HepG2 (cell line): Measurements from ENCODE around the gene MAGEA9B.
"Not testable (repeated sequence)": the region's sequence is repeated elsewhere in the genome, so short reads cannot be mapped to it uniquely, and the experiment has no call there.

Experiments used
- ADNP ChIP-seq: sonication (generic); formaldehyde crosslinking; IDR thresholded peaks from 2 replicates; pipeline ENCODE4 v1.4.0; 2020; ENCODE audit warnings: missing genetic modification reagents
- AHR ChIP-seq: IDR thresholded peaks from 2 replicates; pipeline ENCODE4 v1.6.1; 2018; ENCODE audit warnings: missing genetic modification reagents, missing compliant biosample characterization
- POLR2A ChIP-seq, 2 experiments: IDR thresholded peaks; 2 replicates each; pipeline ENCODE4 v1.6.1; 2011; ENCODE audit warnings: low read depth in 2 of 2, low read length in 2 of 2, mild to moderate bottlenecking in 1 of 2, moderate library complexity in 1 of 2; ENCODE audit not compliant: insufficient read depth in 1 of 2
- RBM22 ChIP-seq: fragments of 200-400 bp; formaldehyde crosslinking; optimal IDR thresholded peaks from 2 replicates; pipeline ENCODE3; 2017; ENCODE audit warnings: mild to moderate bottlenecking, low read length, moderate library complexity
- TP53 ChIP-seq: sonication (generic); formaldehyde crosslinking; conservative IDR thresholded peaks from 2 replicates; pipeline ENCODE4 v1.4.0; 2020; ENCODE audit warnings: missing genetic modification reagents
- TF ChIP-seq, protein P1 (sequence below): sonication (generic); formaldehyde crosslinking; IDR thresholded peaks from 2 replicates; pipeline ENCODE4 v1.8.1; 2023; ENCODE audit warnings: mild to moderate bottlenecking, missing genetic modification reagents
- TF ChIP-seq, protein P2 (sequence below): sonication (generic); formaldehyde crosslinking; IDR thresholded peaks from 2 replicates; pipeline ENCODE4 v1.4.0; 2020; ENCODE audit warnings: missing genetic modification reagents, mild to moderate bottlenecking, borderline replicate concordance
- TF ChIP-seq, protein P3 (sequence below): sonication (generic); formaldehyde crosslinking; IDR thresholded peaks from 2 replicates; pipeline ENCODE4 v1.4.0; 2020; ENCODE audit warnings: missing genetic modification reagents, borderline replicate concordance
- TF ChIP-seq, protein P4 (sequence below): sonication (generic); formaldehyde crosslinking; IDR thresholded peaks from 2 replicates; pipeline ENCODE4 v1.5.1; 2020; ENCODE audit warnings: mild to moderate bottlenecking, missing genetic modification reagents, borderline replicate concordance

DNA sequence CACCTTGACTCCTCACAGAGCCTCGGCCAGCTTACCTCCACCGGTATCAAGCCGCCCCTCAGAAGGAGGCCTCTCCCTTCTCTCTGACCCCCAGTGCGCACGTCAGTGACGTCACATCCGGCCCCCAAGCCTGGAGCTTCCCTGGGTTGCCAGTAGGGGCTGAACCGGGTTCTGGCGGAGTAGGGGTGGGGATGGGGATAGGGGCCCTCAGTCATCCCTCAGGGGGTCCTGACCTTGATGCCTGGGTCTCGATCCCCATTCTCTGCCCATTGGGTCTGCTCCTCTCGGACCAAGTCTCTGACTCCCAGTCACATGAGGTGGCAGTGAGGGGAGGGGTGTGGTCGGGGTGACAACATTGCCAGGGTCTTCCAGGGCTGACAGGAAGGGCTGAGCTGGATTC lies at the start of gene MAGEA9B:
- TF ChIP-seq, protein P1, sequence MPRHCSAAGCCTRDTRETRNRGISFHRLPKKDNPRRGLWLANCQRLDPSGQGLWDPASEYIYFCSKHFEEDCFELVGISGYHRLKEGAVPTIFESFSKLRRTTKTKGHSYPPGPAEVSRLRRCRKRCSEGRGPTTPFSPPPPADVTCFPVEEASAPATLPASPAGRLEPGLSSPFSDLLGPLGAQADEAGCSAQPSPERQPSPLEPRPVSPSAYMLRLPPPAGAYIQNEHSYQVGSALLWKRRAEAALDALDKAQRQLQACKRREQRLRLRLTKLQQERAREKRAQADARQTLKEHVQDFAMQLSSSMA (CRISPR knock-in tag): not testable (repeated sequence)
- not testable (repeated sequence) for TF ChIP-seq TP53 (CRISPR knock-in tag); ADNP (CRISPR knock-in tag); AHR (CRISPR knock-in tag); POLR2A (IDR thresholded peaks at IDR 0.05; ENCODE audit: insufficient read depth in 1 of 2, low read depth in 2 of 2, low read length in 2 of 2); RBM22
- TF ChIP-seq, protein P2, sequence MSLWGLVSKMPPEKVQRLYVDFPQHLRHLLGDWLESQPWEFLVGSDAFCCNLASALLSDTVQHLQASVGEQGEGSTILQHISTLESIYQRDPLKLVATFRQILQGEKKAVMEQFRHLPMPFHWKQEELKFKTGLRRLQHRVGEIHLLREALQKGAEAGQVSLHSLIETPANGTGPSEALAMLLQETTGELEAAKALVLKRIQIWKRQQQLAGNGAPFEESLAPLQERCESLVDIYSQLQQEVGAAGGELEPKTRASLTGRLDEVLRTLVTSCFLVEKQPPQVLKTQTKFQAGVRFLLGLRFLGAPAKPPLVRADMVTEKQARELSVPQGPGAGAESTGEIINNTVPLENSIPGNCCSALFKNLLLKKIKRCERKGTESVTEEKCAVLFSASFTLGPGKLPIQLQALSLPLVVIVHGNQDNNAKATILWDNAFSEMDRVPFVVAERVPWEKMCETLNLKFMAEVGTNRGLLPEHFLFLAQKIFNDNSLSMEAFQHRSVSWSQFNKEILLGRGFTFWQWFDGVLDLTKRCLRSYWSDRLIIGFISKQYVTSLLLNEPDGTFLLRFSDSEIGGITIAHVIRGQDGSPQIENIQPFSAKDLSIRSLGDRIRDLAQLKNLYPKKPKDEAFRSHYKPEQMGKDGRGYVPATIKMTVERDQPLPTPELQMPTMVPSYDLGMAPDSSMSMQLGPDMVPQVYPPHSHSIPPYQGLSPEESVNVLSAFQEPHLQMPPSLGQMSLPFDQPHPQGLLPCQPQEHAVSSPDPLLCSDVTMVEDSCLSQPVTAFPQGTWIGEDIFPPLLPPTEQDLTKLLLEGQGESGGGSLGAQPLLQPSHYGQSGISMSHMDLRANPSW (CRISPR knock-in tag): not testable (repeated sequence)
- TF ChIP-seq, protein P3, sequence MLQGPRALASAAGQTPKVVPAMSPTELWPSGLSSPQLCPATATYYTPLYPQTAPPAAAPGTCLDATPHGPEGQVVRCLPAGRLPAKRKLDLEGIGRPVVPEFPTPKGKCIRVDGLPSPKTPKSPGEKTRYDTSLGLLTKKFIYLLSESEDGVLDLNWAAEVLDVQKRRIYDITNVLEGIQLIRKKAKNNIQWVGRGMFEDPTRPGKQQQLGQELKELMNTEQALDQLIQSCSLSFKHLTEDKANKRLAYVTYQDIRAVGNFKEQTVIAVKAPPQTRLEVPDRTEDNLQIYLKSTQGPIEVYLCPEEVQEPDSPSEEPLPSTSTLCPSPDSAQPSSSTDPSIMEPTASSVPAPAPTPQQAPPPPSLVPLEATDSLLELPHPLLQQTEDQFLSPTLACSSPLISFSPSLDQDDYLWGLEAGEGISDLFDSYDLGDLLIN (CRISPR knock-in tag): not testable (repeated sequence)
- TF ChIP-seq, protein P4, sequence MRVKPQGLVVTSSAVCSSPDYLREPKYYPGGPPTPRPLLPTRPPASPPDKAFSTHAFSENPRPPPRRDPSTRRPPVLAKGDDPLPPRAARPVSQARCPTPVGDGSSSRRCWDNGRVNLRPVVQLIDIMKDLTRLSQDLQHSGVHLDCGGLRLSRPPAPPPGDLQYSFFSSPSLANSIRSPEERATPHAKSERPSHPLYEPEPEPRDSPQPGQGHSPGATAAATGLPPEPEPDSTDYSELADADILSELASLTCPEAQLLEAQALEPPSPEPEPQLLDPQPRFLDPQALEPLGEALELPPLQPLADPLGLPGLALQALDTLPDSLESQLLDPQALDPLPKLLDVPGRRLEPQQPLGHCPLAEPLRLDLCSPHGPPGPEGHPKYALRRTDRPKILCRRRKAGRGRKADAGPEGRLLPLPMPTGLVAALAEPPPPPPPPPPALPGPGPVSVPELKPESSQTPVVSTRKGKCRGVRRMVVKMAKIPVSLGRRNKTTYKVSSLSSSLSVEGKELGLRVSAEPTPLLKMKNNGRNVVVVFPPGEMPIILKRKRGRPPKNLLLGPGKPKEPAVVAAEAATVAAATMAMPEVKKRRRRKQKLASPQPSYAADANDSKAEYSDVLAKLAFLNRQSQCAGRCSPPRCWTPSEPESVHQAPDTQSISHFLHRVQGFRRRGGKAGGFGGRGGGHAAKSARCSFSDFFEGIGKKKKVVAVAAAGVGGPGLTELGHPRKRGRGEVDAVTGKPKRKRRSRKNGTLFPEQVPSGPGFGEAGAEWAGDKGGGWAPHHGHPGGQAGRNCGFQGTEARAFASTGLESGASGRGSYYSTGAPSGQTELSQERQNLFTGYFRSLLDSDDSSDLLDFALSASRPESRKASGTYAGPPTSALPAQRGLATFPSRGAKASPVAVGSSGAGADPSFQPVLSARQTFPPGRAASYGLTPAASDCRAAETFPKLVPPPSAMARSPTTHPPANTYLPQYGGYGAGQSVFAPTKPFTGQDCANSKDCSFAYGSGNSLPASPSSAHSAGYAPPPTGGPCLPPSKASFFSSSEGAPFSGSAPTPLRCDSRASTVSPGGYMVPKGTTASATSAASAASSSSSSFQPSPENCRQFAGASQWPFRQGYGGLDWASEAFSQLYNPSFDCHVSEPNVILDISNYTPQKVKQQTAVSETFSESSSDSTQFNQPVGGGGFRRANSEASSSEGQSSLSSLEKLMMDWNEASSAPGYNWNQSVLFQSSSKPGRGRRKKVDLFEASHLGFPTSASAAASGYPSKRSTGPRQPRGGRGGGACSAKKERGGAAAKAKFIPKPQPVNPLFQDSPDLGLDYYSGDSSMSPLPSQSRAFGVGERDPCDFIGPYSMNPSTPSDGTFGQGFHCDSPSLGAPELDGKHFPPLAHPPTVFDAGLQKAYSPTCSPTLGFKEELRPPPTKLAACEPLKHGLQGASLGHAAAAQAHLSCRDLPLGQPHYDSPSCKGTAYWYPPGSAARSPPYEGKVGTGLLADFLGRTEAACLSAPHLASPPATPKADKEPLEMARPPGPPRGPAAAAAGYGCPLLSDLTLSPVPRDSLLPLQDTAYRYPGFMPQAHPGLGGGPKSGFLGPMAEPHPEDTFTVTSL (CRISPR knock-in tag): not testable (repeated sequence)
